Measurements from ENCODE around the gene TCP11L2. TPM values are rescaled to one million over a fixed set of nuclear protein-coding genes. Genes with fewer than 3 reads are reported as not detected.
"Not testable (repeated sequence)": the region's sequence is repeated elsewhere in the genome, so short reads cannot be mapped to it uniquely, and the experiment has no call there.

TCP11L2 gene
- total and polyA plus RNA-seq, 2 of the 13 experiments (the other 11 are each of a cell fraction or from before 2014, with no cell fraction given) = 4.6 to 24.1 TPM

DNA sequence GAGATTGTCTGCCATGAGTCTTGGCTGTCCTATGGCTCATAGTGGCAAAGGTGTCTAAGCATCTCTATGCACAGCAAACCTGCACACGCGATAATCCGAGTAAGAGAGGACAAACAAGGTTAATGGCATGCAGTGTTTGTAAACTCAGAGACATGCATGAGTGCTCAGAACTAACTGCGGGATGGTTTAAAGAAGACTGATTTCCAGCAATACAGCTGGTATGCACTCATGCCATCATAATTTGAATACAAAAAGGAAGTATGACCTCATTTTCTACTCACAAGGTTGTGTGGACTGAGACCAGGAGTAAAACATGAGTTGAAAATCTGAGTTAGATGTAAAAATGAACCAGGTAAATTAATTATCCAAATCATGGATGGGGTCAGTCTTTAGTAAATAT, 16.6 kb upstream of the TCP11L2 start:
- ChIA-PET POLR2A (interaction anchor here (1.2 to 2.8 kb wide), 3 partner anchors 10 to 72 kb away, joined by 5 to 10 read pairs (median 9); partner anchors contain the start of gene POLR3B), CTCF (ENCODE audit: low intra/inter-chr PET ratio, low total read pairs) (interaction anchor here (4.5 kb wide), 1 partner anchor 59 kb away, joined by 40 read pairs; no protein-coding TSS in a partner anchor)
- no peak for DNase-seq (ENCODE audit: low spot score)
- no peak for ATAC-seq
- BruUV-seq (replicated peaks) = no TSS peak
- H3K4me3 ChIP-seq (replicated peaks in 1 of 3; ENCODE audit: insufficient read depth in 1 of 3, low read depth in 2 of 3, low read length in 3 of 3) = no peak overlapping the region
- peaks cover 95% of the 10 kb centered on the region for H3K4me1 ChIP-seq (ENCODE audit: insufficient read depth, low read length)
- H3K79me2 ChIP-seq (ENCODE audit: insufficient read depth, low read length) = no peaks in the 10 kb centered on the region
- in situ Hi-C loops (cut with HindIII; ENCODE audit: extremely low pct_ligation_motif_present, low pct_unique_long_range_greater_than_20kb) = loop anchor here (10.0 kb wide), 1 partner anchor 191 kb away; no protein-coding TSS in a partner anchor
- H3K9me3 ChIP-seq (ENCODE audit: low read length) = no peaks in the 10 kb centered on the region
- 68% methylated on average over 4 of the region's 4 CpGs for WGBS (ENCODE audit: low lambda C conversion rate)
- no peak overlapping the region for H3K9ac ChIP-seq (ENCODE audit: insufficient read depth, low read depth, low read length)
- intact Hi-C loops (cut with micrococcal nuclease; ENCODE audit: unreplicated experiment) = no loop called here
- peak overlapping the region; percentile 11 for H3K27ac ChIP-seq (ENCODE audit: extremely low read length, insufficient read depth, low read length)
- H2AFZ ChIP-seq (ENCODE audit: low read length) = no peak overlapping the region
- TF ChIP-seq FOXA1 (IDR thresholded peaks at IDR 0.05) (no peak), FOXA1 (CRISPR knock-in tag; IDR thresholded peaks at IDR 0.05) (no peak), ATF7 (IDR thresholded peaks at IDR 0.05) (peak; percentile 38; the same call in 1 of the 2 replicates), ATF7 (CRISPR knock-in tag; IDR thresholded peaks at IDR 0.05) (no peak), RFX3 (CRISPR knock-in tag; IDR thresholded peaks at IDR 0.05) (no peak), ZBTB21 (CRISPR knock-in tag; IDR thresholded peaks at IDR 0.05) (peak; percentile 63; the same call in 1 of the 2 replicates)
- TF ChIP-seq, protein P1, sequence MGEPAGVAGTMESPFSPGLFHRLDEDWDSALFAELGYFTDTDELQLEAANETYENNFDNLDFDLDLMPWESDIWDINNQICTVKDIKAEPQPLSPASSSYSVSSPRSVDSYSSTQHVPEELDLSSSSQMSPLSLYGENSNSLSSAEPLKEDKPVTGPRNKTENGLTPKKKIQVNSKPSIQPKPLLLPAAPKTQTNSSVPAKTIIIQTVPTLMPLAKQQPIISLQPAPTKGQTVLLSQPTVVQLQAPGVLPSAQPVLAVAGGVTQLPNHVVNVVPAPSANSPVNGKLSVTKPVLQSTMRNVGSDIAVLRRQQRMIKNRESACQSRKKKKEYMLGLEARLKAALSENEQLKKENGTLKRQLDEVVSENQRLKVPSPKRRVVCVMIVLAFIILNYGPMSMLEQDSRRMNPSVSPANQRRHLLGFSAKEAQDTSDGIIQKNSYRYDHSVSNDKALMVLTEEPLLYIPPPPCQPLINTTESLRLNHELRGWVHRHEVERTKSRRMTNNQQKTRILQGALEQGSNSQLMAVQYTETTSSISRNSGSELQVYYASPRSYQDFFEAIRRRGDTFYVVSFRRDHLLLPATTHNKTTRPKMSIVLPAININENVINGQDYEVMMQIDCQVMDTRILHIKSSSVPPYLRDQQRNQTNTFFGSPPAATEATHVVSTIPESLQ (CRISPR knock-in tag; conservative IDR thresholded peaks at IDR 0.05) = no peak
- no peaks in the 10 kb centered on the region for H4K20me1 ChIP-seq (ENCODE audit: insufficient read depth, low read length)
- H3K4me2 ChIP-seq (ENCODE audit: low read depth, low read length) = peak overlapping the region; percentile 16; the same call in 1 of the 2 replicates
- no peaks in the 10 kb centered on the region for H3K27me3 ChIP-seq (ENCODE audit: control insufficient read depth in 1 of 2, insufficient read depth in 2 of 2, low read length in 2 of 2)
- H3K36me3 ChIP-seq (replicated peaks in 1 of 2; ENCODE audit: control insufficient read depth in 1 of 2, insufficient read depth in 2 of 2, low read length in 2 of 2) = no peaks in the 10 kb centered on the region
- no peak for FAIRE-seq

DNA sequence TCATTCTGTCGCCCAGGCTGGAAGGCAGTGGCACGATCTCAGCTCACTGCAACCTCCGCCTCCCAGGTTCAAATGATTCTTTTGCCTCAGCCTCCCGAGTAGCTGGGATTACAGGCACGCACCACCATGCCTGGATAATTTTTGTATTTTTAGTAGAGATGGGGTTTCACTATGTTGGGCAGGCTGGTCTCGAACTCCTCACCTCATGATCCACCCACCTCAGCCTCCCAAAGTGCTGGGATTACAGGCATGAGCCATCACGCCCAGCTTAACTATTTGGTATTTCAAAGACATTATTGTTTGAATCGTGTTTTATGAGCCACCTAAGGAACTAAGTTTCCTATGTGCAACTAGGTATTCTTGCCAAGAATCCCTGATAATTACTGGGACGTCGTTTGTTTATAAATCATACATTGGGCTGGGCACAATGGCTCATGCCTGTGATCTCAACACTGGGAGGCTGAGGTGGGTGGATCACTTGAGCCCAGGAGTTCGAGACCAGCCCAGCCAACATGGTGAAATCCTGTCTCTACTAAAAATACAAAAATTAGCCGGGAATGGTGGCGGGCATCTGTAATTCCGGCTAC, 15.9 kb upstream of the TCP11L2 start:
- H3K9ac ChIP-seq (ENCODE audit: insufficient read depth, low read depth, low read length); FAIRE-seq; CTCF ChIA-PET (ENCODE audit: low intra/inter-chr PET ratio, low total read pairs); H3K27me3 ChIP-seq (ENCODE audit: control insufficient read depth in 1 of 2, insufficient read depth in 2 of 2, low read length in 2 of 2); H3K4me3 ChIP-seq (replicated peaks in 1 of 3; ENCODE audit: insufficient read depth in 1 of 3, low read depth in 2 of 3, low read length in 3 of 3); BruUV-seq (replicated peaks); intact Hi-C loops (cut with micrococcal nuclease; ENCODE audit: unreplicated experiment); H3K79me2 ChIP-seq (ENCODE audit: insufficient read depth, low read length); H2AFZ ChIP-seq (ENCODE audit: low read length); H4K20me1 ChIP-seq (ENCODE audit: insufficient read depth, low read length); DNase-seq (ENCODE audit: low spot score); H3K4me2 ChIP-seq (ENCODE audit: low read depth, low read length); ATAC-seq; H3K27ac ChIP-seq (ENCODE audit: extremely low read length, insufficient read depth, low read length); H3K9me3 ChIP-seq (ENCODE audit: low read length); H3K36me3 ChIP-seq (replicated peaks in 1 of 2; ENCODE audit: control insufficient read depth in 1 of 2, insufficient read depth in 2 of 2, low read length in 2 of 2): not testable (repeated sequence)
- POLR2A ChIA-PET = interaction anchor here (1.2 to 2.8 kb wide), 2 partner anchors 10 to 15 kb away, joined by 5 to 10 read pairs; no protein-coding TSS in a partner anchor
- 97% methylated on average over 14 of the region's 14 CpGs for WGBS (ENCODE audit: low lambda C conversion rate)
- peaks cover 95% of the 10 kb centered on the region for H3K4me1 ChIP-seq (ENCODE audit: insufficient read depth, low read length)
- in situ Hi-C loops (cut with HindIII; ENCODE audit: extremely low pct_ligation_motif_present, low pct_unique_long_range_greater_than_20kb) = loop anchor here (10.0 kb wide), 1 partner anchor 192 kb away; no protein-coding TSS in a partner anchor
